Anterior cingulate cortex (tissue), 58 donors: Measurements from ENCODE around the gene KRT17.
"Not testable (repeated sequence)": the region's sequence is repeated elsewhere in the genome, so short reads cannot be mapped to it uniquely, and the experiment has no call there.

ENCODE experiments used
- DNase-seq, 58 donors: peaks; one replicate each; lab custom pipeline; 2025; lab: John Stamatoyannopoulos, UW

The KRT17 gene

DNA sequence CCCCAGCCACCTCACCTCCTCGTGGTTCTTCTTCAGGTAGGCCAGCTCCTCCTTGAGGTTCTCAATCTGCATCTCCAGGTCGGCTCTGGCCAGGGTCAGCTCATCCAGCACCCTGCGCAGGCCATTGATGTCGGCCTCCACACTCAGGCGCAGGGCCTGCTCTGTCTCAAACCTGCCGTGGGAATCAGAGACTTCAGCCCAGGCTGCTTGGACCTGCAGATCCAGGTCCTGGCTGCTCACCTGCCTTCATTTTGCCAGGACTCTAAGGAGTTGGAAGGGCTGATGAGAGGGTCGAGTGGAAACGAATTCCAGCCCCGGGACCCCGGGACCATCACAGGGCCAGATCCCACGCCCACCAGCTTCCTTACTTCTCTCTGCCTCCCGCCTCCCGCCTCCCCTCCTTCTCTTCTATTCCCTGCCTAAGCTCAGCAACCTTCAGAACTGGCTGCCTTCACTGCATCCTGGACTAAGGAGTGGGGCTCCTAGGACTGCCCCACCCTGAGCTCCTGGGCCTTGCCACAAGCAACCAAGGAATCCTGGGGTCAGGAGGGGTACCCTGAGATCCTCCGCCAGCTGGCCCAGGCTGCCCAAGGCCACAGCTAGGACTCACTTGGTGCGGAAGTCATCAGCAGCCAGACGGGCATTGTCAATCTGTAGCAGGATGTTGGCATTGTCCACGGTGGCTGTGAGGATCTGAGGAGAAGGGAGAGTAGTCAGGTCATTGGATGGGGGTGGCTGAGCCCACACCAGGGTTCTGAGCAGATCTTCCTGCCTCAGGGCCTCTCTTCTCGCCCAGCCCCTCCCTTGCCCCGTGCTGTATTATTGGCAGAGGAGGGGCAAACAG, 1.8 kb downstream of the KRT17 start:
- not testable (repeated sequence) for DNase-seq

DNA sequence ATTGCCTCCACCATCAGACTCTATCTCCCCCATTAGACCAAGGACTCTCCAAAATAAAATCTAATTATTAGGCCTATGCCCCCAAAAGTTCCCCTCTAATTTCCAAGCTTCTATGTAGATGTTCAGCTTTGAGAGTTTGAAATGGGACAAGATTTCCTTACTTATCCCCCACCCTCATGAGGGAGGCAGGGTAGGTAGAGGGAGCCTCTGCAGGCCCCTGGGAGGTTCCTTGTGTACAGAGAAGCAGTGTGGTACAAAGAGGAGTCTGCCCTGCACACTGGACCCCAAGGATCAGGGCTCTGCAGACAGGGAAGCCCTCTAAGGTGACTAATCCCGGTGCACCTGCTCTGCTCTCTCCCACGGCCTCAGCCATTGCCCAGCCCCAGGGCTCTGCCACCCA, 2.5 kb downstream of the KRT17 start:
- no peak for DNase-seq

DNA sequence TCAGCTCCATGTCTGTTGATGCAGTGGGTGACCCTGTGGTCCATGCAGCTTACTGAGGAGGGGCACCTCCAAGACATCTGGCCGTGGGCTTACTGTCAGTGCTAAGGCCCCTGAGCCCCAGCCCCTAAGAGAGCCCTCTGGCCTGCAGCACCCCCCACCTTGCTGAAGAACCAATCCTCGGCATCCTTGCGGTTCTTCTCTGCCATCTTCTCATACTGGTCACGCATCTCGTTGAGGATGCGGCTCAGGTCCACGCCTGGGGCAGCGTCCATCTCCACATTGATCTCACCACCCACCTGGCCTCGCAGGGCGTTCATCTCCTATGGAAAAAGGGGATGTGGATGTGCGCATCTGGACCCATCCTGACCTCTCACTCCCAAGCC, 2.9 kb downstream of the KRT17 start:
- DNase-seq = not testable (repeated sequence)

DNA sequence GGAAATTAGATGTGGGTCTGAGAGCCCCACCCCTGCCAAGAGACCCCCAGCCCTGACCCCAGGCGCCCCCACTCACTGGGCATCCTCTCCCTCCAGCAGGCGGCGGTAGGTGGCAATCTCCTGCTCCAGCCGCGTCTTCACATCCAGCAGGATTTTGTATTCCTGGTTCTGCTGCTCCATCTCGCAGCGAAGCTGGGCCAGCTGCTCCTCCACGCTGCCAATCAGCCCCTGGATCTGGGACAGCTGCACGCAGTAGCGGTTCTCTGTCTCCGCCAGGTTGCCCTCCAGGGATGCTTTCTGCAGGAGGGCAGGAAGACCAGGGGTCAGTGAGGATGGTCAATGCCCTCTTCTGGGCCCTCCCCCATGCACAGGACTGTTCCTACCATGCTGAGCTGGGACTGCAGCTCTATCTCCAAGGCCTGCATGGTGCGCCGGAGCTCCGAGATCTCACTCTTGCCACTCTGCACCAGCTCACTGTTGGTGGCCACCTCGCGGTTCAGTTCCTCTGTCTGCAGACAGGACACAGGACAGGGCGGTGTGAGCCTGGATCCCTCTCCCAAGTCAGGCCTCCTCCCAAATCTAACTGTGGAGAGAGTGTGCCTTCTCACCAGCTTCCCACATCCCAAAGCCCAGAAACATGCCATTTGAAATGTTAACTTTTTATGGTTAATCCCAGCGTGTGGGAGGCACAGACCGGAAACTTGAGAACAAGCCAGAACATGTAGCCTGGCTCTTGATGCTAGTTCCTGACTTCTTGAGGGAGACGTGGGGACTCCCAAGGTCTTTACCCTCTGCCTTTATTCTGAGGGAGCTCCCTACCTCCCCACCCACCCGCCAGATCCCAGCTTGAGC, 3.6 kb downstream of the KRT17 start:
- DNase-seq = peak in 4 of 58 donors; percentile 12 to 31 (median 18)

DNA sequence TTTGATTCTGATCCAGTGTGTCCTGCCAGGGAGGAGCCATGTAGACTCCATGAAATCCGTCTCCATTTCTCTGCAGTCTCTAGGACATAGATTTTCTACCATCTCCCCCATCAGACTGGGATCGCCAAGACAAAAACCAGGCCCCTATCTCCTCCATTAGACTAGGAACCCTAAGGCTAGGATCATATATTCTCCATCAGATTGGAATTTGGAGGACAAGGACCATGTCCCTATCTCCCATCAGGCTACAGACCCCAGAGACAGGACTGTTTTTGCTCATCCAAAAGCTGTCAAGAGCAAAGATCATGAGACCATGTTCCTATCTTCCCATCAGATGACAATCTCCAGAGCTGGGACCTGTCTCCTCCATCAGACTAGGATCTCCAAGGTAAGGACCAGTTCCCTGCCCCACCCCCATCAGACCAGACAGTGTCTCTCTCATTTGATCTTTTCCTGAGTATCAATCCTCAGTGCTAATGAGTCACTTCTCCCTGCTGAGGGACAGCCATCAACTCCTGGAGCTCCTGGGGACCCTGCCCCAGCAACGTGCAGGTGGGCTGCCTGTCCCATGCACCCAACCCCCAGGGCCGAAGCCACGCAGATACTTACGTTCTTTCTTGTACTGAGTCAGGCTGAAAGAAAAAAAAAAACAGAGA, 4.3 kb downstream of the KRT17 start:
- DNase-seq = not testable (repeated sequence)

DNA sequence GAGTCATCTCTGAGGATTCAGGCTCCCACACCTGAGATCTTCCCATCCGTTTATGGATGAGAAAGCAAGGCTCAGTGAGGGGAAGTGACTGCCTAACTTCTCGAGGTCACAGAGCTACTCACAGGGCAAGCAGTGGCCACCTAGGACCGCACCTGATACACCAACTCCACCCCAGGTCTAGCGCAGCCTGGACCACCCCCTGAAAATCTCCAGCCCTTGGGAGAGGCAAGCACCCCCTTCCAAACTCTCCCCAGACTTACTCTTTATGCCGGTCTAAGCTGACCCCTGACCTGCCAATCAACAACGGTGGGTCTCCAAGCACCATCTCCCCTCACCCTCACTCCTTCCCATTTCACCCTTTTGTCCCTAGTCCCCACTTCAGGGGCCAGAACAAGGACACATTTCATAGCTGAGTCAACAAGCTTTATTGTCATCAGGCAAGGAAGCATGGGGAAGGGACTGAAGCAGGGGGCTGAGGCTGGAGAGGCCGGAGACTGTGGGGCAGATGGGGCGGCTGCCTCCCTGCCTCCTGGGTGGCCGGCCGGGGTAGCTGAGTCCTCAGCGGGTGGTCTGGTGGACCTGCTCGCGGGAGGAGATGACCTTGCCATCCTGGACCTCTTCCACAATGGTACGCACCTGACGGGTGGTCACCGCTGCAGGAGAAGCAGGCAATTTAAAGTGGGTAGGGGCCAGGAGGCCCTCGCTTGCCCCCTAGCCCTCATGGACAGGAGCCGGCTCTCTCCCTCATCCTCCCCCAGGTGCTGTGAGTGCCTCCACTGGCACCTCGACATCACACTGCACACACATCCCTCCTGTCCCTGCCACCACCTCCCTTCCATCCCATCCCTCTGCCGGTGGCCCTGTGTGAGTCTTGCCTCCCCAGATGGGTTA, 5.1 kb downstream of the KRT17 start:
- DNase-seq = no peak

DNA sequence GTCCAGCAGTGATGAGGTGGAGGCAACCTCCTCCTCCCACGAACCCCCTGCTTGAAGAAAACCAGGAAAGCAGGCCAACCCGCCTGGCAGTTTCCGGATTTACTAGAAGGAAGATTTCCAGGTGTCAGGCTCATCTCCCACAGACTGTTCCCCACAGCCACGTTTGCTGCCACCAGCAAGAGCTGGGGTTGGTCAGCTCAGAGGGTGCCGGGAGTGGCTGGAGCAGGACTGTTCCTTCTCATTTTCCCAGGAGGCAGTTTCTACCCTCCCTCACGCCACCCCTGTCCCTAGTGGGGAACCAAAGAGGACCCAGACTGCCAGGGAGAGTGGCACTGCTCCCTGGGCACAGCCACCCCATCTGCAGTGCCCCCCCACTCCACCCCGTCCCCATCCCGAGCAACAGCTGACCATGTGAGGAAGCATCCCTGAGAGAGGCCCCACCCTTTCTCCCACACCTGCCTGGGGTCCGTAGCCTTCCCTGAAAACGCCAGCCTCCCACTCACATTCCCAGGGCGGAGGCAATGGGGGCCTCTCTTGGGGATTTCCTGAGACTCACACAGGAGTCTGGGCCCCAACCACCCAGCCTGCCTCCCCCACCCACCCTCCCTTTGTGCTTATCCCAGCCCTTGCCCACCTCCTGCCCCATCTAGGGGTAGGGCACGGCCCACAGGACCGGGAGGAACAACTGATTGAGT, 5.9 kb downstream of the KRT17 start:
- no peak for DNase-seq

DNA sequence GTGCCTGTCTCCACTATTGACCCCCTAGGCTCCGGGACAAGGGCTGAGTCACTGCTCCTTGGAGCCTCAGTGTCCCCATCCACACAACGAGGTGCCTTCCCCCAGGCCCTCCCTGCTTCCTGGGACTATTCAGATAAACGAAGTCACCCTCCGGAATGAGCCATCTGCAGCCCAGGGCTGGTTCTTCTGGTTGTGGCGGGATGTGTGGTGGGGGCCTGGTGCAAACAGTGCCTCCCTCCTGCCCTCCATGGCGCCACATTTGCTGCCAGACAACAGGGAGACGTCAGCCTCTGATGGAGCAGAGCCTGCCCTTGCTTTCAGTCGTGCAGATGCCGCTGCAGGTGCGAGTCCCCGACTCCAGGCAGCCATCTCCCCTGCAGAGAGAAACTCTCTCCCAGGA, 6.7 kb downstream of the KRT17 start:
- DNase-seq = no peak

DNA sequence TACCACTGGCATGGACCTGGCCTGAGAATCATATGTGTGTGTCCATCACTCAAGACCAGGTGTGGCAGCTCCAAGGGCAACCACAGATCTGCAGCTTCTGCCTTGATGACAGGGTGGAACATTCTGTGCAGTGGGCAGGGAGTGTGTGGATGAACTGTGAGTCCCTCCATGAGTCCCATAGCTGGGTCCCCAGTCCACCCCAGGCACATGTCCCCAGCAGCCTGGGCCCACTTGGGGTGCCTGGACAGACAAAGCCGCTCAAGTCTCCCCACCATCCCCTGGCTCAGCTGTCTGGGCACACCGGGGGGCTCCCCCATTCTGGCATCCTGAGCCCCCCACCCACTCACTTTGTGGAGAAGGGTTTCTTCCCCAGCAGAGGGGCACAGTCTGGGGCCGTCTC, 7.2 kb downstream of the KRT17 start:
- no peak for DNase-seq

DNA sequence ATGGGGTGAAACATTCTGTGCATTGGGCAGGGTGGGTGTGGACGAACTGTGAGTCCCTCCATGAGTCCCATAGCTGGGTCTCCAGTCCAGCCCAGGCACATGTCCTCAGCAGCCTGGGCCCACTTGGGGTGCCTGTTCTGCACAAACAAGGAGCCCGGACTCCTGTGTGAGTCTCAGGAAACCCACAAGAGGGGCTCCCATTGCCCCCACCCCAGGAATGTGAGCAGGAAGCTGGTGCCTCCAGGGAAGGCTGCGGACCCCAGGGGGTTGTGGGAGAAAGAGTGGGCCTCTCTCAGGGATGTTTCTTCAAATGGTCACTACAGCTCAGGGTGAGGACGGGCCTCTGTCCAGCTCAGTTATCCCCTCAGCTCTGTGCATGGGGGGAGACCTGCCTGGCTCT, 7.9 kb downstream of the KRT17 start:
- DNase-seq = not testable (repeated sequence)

DNA sequence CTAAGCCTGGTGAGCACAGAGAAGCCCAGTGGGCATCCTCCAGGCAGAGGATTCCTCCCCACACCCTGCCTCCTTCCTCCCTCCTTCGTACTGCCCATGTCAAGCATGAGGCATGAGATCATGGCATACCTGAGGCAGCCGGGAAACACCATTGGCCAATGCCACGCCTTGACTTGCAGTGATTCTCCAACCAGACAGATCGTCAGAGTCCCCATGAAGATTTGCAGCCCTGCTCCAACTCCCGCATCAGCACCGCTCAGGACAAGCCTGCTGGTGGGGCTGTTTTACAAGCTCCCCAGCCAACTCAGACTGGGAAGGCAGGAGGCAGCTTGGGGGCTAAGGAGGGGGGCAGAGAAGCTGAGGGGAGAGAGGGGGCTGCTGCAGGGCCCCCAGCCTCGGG, 8.9 kb downstream of the KRT17 start:
- no peak for DNase-seq

DNA sequence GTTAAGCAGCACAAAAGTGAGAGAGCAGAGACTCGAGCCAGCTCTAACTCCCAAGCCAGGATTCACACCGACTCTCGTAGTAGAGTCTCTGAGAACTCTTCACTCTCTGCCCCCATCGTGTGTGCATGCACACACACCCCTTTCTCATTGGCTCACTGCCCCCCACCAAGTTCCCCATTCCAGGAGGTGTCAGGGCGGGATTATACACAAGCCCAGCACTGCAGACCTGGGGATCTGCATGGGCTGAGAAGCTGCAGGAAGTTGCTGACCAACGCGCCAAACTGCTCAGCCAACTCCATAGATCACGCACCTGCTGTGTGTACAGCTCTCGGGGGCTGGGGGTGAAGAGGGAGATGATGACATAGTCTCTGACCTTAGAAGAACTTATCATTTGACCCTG, 9.6 kb downstream of the KRT17 start:
- peak in 2 of 58 donors; percentile 1 to 41 for DNase-seq

DNA sequence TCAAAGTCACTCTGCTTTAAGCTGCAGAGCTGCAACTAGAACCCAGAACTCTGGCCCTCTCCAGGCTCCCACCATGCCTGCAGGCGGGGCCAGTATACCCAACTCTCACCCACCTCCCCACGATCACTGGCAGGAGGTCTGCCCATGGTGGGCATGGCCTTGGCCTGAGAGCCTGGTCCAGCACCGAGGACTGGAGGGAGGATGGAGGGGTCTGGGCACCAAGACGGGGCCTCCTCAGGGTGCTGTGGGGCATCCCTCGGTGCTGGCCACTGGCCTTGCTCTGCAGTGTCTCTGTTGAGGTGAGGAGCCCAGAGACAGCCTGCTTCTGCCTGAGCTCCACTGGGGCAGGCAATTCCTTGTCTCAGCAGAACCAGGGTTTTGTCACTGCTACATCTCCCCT, 10.3 kb downstream of the KRT17 start:
- DNase-seq = no peak

DNA sequence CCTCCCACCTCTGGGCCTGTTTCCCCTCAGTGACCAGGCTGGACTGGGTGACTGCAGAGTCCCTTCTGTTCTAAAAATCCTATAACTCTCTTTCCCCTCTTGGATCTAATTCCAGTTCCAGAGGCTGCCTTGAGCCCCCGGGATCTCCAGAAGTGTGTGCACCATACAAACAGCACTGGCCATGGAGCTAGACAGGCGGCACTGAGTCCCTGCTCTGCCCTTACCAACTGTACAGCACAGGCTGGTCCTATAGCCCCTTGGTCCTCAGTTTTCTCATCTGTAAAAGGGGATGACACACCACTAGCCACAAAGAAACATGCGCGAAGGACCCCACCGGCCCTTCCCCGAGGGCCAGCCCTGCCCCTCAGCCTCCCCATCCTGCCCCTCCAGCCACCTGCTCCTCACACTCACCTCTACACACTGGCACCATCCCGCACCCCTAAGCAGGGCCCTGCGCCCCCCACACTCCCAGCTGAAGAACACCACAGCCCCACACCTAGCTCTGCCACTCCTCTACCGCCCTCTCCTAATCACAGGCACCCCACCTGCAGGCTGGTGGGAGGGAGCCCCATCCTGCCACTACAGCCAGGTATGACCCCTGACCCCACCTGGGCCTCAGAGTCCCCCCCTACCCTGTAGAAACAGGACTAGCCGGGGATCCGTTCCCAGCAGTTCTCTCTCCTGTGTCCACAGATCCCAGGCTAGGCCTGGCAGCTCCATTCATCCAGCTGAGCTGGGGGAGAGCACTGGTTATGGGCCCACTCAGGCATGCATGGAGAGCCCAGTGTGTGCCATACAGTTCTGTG, 10.9 kb downstream of the KRT17 start:
- DNase-seq = no peak

DNA sequence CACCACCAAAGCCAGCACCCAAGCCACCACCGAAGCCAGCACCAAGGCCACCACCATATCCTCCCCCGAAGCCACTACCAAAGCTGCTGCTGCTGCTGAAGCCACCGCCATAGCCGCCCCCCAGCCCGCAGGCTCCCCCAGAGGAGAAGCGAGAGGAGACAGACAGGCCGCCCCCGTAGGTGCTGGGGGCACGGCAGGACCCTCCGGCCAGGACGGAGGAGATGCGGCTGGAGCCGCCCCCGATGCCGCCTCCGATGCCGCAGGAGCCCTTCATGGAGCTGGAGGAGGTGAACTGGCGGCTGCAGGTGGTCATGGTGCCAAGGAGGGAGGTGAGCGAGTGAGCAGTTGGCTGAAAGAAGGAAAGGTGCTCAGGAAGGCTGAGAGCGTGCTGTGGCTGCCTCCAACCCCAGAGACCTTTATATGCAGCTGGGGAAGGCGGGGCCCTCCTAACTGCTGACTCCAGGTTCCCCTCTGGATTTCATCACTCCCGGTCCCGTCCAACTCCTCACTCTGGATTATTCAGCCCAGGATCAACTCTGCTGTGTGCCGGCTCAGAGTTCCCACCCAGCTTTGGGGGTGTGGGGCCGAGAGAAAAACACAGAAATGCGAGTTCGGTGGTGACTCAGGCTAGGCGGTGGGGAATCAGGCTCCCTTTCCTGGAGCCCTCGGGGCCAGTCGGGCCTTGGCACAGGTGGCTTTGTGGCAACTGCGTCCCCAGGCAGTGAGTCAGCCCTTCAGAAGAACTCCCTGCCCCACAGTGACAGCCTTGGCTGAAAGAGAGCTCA, 11.8 kb downstream of the KRT17 start, which contains the start of gene KRT16:
KRT16 (minus strand) TSS at position 392 of the 785 bp plus-strand sequence; CDS start at position 313, 79 bp downstream.
- DNase-seq = not testable (repeated sequence)

DNA sequence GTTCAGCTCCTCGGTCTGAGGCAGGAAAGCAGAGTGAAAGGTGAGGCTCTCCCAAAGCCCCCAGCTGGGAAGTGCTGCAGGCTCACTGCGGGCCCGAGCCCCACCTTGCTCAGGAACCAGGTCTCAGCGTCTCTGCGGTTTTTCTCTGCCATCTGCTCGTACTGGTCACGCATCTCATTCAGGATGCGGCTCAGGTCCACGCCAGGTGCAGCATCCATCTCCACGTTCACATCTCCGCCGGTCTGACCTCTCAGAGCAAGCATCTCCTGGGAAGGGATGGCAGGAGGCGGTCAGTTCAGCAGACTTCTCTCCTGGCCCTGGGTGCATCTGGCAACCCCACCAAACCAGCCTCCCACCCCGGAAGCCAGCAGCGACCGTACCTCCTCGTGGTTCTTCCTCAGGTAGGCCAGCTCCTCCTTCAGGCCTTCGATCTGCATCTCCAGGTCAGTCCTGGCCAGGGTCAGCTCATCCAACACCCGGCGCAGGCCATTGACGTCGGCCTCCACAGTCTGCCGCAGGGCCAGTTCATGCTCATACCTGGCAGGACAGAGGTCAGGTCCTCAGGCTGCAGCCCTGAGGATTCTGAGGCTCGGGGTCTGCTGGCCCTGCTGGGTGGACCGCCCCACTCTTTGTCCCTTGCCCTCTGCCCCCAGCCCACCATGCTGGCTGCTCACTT, 13.3 kb downstream of the KRT17 start:
- no peak for DNase-seq

DNA sequence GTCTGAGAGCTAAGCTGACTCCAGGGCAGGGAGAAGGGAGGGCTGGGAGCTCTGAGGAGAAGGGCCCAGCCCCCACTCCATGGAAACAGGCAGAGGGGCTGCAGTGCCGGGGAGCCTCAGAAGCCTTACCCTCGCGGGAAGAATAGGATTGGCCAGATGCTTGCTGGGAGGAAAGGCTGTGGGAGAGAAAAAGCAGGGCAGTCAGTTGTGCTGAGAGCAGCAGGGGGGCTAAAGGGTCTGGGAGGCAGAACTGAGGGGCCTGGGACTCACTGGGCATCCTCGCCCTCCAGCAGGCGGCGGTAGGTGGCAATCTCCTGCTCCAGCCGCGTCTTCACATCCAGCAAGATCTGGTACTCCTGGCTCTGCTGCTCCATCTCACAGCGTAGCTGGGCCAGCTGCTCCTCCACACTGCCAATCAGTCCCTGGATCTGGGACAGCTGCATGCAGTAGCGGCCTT, 14.3 kb downstream of the KRT17 start:
- not testable (repeated sequence) for DNase-seq
